CD8-positive, alpha-beta T cell (primary cell): ENCODE measurements around the gene SERF1B. TPM values are rescaled to one million over a fixed set of nuclear protein-coding genes. Genes with fewer than 3 reads are reported as not detected.

Experiments used
- total RNA-seq, 46 experiments: library from RNA in 2 of 46; stranded (reverse) in 2 of 46; gene quantifications; one replicate each; pipeline ENCODE4 v1.2.3 and lab custom pipeline; 2021 to 2026

Gene SERF1B
- total RNA-seq, 2 experiments from 2014 or later, result 24.5 to 30.2 TPM

Other genes with a start within 250 kb of the SERF1B start
- 10 to 100 TPM; 48.4 to 66.7 TPM for gene SMN2, start 24.4 kb downstream of the SERF1B start, total RNA-seq